Measurements from ENCODE around the gene DYNC1I1.

DYNC1I1 gene

GRCh38 chr7:95863623-95864022 lies 91.3 kb downstream of the DYNC1I1 start:
- no peak for FAIRE-seq

- FAIRE-seq = no peak
Measured at GRCh38 chr7:95865716-95866371, 93.5 kb downstream of the DYNC1I1 start.

GRCh38 chr7:95867309-95867708 lies 95.0 kb downstream of the DYNC1I1 start:
- FAIRE-seq = no peak

GRCh38 chr7:95871075-95871848 lies 98.9 kb downstream of the DYNC1I1 start:
- peak; percentile 70 for FAIRE-seq

GRCh38 chr7:95871896-95872295 lies 99.5 kb downstream of the DYNC1I1 start:
- no peak for FAIRE-seq

- no peak for FAIRE-seq
Measured at GRCh38 chr7:95874129-95874528, 101.8 kb downstream of the DYNC1I1 start.

- no peak for FAIRE-seq
Measured at GRCh38 chr7:95874541-95875265, 102.3 kb downstream of the DYNC1I1 start.

GRCh38 chr7:95875519-95875918 lies 103.2 kb downstream of the DYNC1I1 start:
- FAIRE-seq = no peak

- no peak for FAIRE-seq
Measured at GRCh38 chr7:95878677-95879076, 106.3 kb downstream of the DYNC1I1 start.

- no peak for FAIRE-seq
Measured at GRCh38 chr7:95881597-95881996, 109.2 kb downstream of the DYNC1I1 start.

- no peak for FAIRE-seq
Measured at GRCh38 chr7:95883217-95883616, 110.9 kb downstream of the DYNC1I1 start.

GRCh38 chr7:95886501-95887090 lies 114.2 kb downstream of the DYNC1I1 start:
- FAIRE-seq = no peak

GRCh38 chr7:95893484-95893883 lies 121.1 kb downstream of the DYNC1I1 start:
- FAIRE-seq = no peak

- FAIRE-seq = no peak
Measured at GRCh38 chr7:95897557-95898251, 125.3 kb downstream of the DYNC1I1 start.

GRCh38 chr7:95899919-95900513 lies 127.7 kb downstream of the DYNC1I1 start:
- no peak for FAIRE-seq

GRCh38 chr7:95901006-95901405 lies 128.7 kb downstream of the DYNC1I1 start:
- no peak for FAIRE-seq

GRCh38 chr7:95904099-95904498 lies 131.7 kb downstream of the DYNC1I1 start:
- FAIRE-seq = no peak

GRCh38 chr7:95905167-95905566 lies 132.8 kb downstream of the DYNC1I1 start:
- no peak for FAIRE-seq

- FAIRE-seq = no peak
Measured at GRCh38 chr7:95906851-95907250, 134.5 kb downstream of the DYNC1I1 start.

GRCh38 chr7:95907337-95907736 lies 135.0 kb downstream of the DYNC1I1 start:
- no peak for FAIRE-seq

GRCh38 chr7:95908499-95908898 lies 136.1 kb downstream of the DYNC1I1 start:
- no peak for FAIRE-seq

- FAIRE-seq = no peak
Measured at GRCh38 chr7:95910341-95910740, 138.0 kb downstream of the DYNC1I1 start.

Measured in endometrium (tissue), 2 donors.